Right lobe of liver (tissue), 6 donors: ENCODE measurements around the gene ARIH1. TPM values are rescaled to one million over a fixed set of nuclear protein-coding genes. Genes with fewer than 3 reads are reported as not detected.

ENCODE experiments used
- ATAC-seq, 4 donors: fragments of 200-7000 bp; cut with Tn5 transposase; one replicate each; pipeline ENCODE4 v1.9.1; 2020; ENCODE audit warnings: mild to moderate bottlenecking in 4 of 4, moderate library complexity in 4 of 4
- DNase-seq, 3 donors: peaks; one replicate each; pipeline ENCODE4 v3.0.0-alpha.2; 2020
- H3K27ac ChIP-seq, 3 donors: fragments of 200-600 bp; one replicate each; pipeline ENCODE4 v1.8.0; 2022
- H3K27me3 ChIP-seq, 2 donors: fragments of 200-600 bp; one replicate each; pipeline ENCODE4 v1.8.0; 2022
- H3K36me3 ChIP-seq, 4 donors: fragments of 200-600 bp; sonication (generic) in 1 of 4; one replicate each; pipeline versions ENCODE4 v1.5.1 to v1.8.0; 2017 to 2022; ENCODE audit warnings: control low read depth in 1 of 4
- H3K4me1 ChIP-seq, 4 donors: fragments of 200-600 bp; sonication (generic) in 1 of 4; one replicate each; pipeline versions ENCODE4 v1.5.1 to v1.8.0; 2017 to 2022; ENCODE audit warnings: control low read depth in 1 of 4
- H3K4me3 ChIP-seq, 3 donors: fragments of 200-600 bp; one replicate each; pipeline ENCODE4 v1.8.0; 2022
- H3K9me3 ChIP-seq, 4 donors: fragments of 200-600 bp; sonication (generic) in 1 of 4; one replicate each; pipeline versions ENCODE4 v1.5.1 to v1.8.0; 2017 to 2022; ENCODE audit warnings: control low read depth in 1 of 4
- CTCF ChIP-seq, 4 donors: fragments of 200-600 bp in 3 of 4; fragments of 450-650 bp in 1 of 4; IDR thresholded peaks; one replicate each; pipeline versions ENCODE4 v1.5.1 to v1.8.0; 2016 to 2022; ENCODE audit warnings: antibody characterized with exemption in 4 of 4, mild to moderate bottlenecking in 2 of 4
- POLR2A ChIP-seq: fragments of 450-650 bp; IDR thresholded peaks from one replicate; pipeline ENCODE4 v1.6.1; 2017; ENCODE audit warnings: antibody characterized with exemption, mild to moderate bottlenecking
- WGBS: methylation state at CpG from one replicate; pipeline ENCODE4 v1.1.6; 2018; ENCODE audit warnings: low coverage, low lambda C conversion rate; ENCODE audit not compliant: insufficient coverage; ENCODE audit errors: missing lambda C conversion rate; 5-methylcytosine and 5-hydroxymethylcytosine counted together
- intact Hi-C, 2 donors: fragments of 100-400 bp; cut with DNase I; formaldehyde crosslinking; loops; one replicate each; pipeline versions ENCODE4 v1.11.2 to v1.14.1; 2022
- total RNA-seq, 6 experiments: library from RNA; depleted of rRNA in 2 of 6; stranded (reverse); fragments of >200 nt in 2 of 6; fragmentation: NEBNext Ultra II Directional in 3 of 6; extraction: Animal tissue kit (Norgen Biotek cat#: 25700) in 3 of 6; gene quantifications; one replicate each; pipeline versions ENCODE4 v1.1.0 to v1.2.4, GENCODE V29; 2016 to 2023
- donor health status: DM: no; HTN: yes; CAD: no.
- donor health status: DM: no; HTN: no; CAD: no.
- donor health status: DM: no; HTN: no; CAD: no.
- donor health status: DM: no; HTN: yes; CAD: no.
- donor health status: DM: no; HTN: yes; CAD: no.

Gene ARIH1
- total RNA-seq, 6 experiments from 2014 or later, result 19.3 to 84.7 (median 69.9) TPM

GRCh38 chr15:72495007-72495406 lies 20.9 kb downstream of the ARIH1 start:
- H3K27me3 ChIP-seq, result no peaks in the 10 kb centered on the region
- ATAC-seq (no peak), DNase-seq (no peak)
- H3K27ac ChIP-seq, result no peak overlapping the region
- TF ChIP-seq CTCF (IDR thresholded peaks at IDR 0.05) (no peak), POLR2A (no peak)
- H3K4me1 ChIP-seq, result peaks cover 0 to 33% (median 10%) of the 10 kb centered on the region in 4 donors
- intact Hi-C loops, result no loop called here
- WGBS, result 94% methylated on average over 3 of the region's 3 CpGs
- H3K9me3 ChIP-seq, result no peaks in the 10 kb centered on the region
- no peaks in the 10 kb centered on the region for H3K36me3 ChIP-seq
- no peak overlapping the region for H3K4me3 ChIP-seq

- intact Hi-C loops, result no loop called here
- ATAC-seq, result no peak
- no peak for DNase-seq
- no peak overlapping the region for H3K4me3 ChIP-seq
- 100% methylated on average over 2 of the region's 2 CpGs for WGBS
- no peaks in the 10 kb centered on the region for H3K27me3 ChIP-seq
- no peaks in the 10 kb centered on the region for H3K9me3 ChIP-seq
- TF ChIP-seq POLR2A (no peak), CTCF (IDR thresholded peaks at IDR 0.05) (no peak)
- H3K36me3 ChIP-seq, result no peaks in the 10 kb centered on the region
- H3K4me1 ChIP-seq, result peaks cover 0 to 32% (median 9%) of the 10 kb centered on the region in 4 donors
- H3K27ac ChIP-seq, result no peak overlapping the region
Measured at GRCh38 chr15:72496783-72497182, 22.7 kb downstream of the ARIH1 start.

- WGBS, result 80% methylated on average over 1 of the region's 1 CpG
- Histone ChIP-seq H3K27ac (no peak overlapping the region), H3K9me3 (no peaks in the 10 kb centered on the region), H3K36me3 (no peaks in the 10 kb centered on the region), H3K27me3 (no peaks in the 10 kb centered on the region), H3K4me3 (no peak overlapping the region), H3K4me1 (peaks cover 0 to 25% (median 5%) of the 10 kb centered on the region in 4 donors)
- ATAC-seq, result no peak
- TF ChIP-seq POLR2A (no peak), CTCF (IDR thresholded peaks at IDR 0.05) (no peak)
- intact Hi-C loops, result no loop called here
- no peak for DNase-seq
Measured at GRCh38 chr15:72497402-72497801, 23.3 kb downstream of the ARIH1 start.

GRCh38 chr15:72502220-72502809 lies 28.2 kb downstream of the ARIH1 start:
- H3K4me1 ChIP-seq, result no peaks in the 10 kb centered on the region
- no peak for TF ChIP-seq POLR2A
- TF ChIP-seq CTCF (IDR thresholded peaks at IDR 0.05), result no peak
- ATAC-seq, result no peak
- no peaks in the 10 kb centered on the region for H3K36me3 ChIP-seq
- H3K27me3 ChIP-seq, result no peaks in the 10 kb centered on the region
- 89% methylated on average over 5 of the region's 5 CpGs for WGBS
- H3K9me3 ChIP-seq, result no peaks in the 10 kb centered on the region
- intact Hi-C loops, result no loop called here
- H3K27ac ChIP-seq, result no peak overlapping the region
- no peak overlapping the region for H3K4me3 ChIP-seq
- DNase-seq, result no peak

GRCh38 chr15:72503147-72503546 lies 29.0 kb downstream of the ARIH1 start:
- H3K36me3 ChIP-seq, result no peaks in the 10 kb centered on the region
- 47% methylated on average over 1 of the region's 1 CpG for WGBS
- DNase-seq (no peak), ATAC-seq (no peak)
- H3K4me1 ChIP-seq, result no peaks in the 10 kb centered on the region
- TF ChIP-seq POLR2A (no peak), CTCF (IDR thresholded peaks at IDR 0.05) (no peak)
- H3K27ac ChIP-seq, result no peak overlapping the region
- intact Hi-C loops, result no loop called here
- H3K27me3 ChIP-seq, result no peaks in the 10 kb centered on the region
- H3K9me3 ChIP-seq, result no peaks in the 10 kb centered on the region
- H3K4me3 ChIP-seq, result no peak overlapping the region
